CD4-positive, alpha-beta T cell treated with Interleukin-12 subunit alpha and Interleukin-12 subunit beta, for 1 hour (primary cell): ENCODE data around the gene CALU.

ENCODE experiments used
- DNase-seq: peaks from one replicate; pipeline ENCODE4 v3.0.0-alpha.2; 2020

Gene CALU

GRCh38 chr7:128726059-128726736 lies 13.0 kb upstream of the CALU start:
- DNase-seq: no peak

- DNase-seq: no peak
Measured at GRCh38 chr7:128726737-128727072, 12.5 kb upstream of the CALU start.

- no peak for DNase-seq
Measured at GRCh38 chr7:128727239-128727638, 11.9 kb upstream of the CALU start.

- no peak for DNase-seq
Measured at GRCh38 chr7:128728598-128728997, 10.6 kb upstream of the CALU start.

GRCh38 chr7:128729494-128729893 lies 9.7 kb upstream of the CALU start:
- no peak for DNase-seq

- no peak for DNase-seq
Measured at GRCh38 chr7:128731184-128731583, 8.0 kb upstream of the CALU start.

GRCh38 chr7:128732521-128733277 lies 6.5 kb upstream of the CALU start:
- DNase-seq: no peak

GRCh38 chr7:128733278-128733645 lies 5.9 kb upstream of the CALU start:
- DNase-seq: no peak

- no peak for DNase-seq
Measured at GRCh38 chr7:128734890-128735289, 4.3 kb upstream of the CALU start.

GRCh38 chr7:128735436-128735835 lies 3.7 kb upstream of the CALU start:
- no peak for DNase-seq

- no peak for DNase-seq
Measured at GRCh38 chr7:128737441-128737840, 1.7 kb upstream of the CALU start.

GRCh38 chr7:128737867-128738385 lies 1.2 kb upstream of the CALU start:
- DNase-seq: no peak

GRCh38 chr7:128738570-128739047 lies 550 bp upstream of the CALU start:
- no peak for DNase-seq

GRCh38 chr7:128739990-128740682 lies 977 bp downstream of the CALU start:
- DNase-seq: no peak

- DNase-seq: no peak
Measured at GRCh38 chr7:128740996-128741395, 1.8 kb downstream of the CALU start.

- no peak for DNase-seq
Measured at GRCh38 chr7:128741491-128741890, 2.3 kb downstream of the CALU start.

- no peak for DNase-seq
Measured at GRCh38 chr7:128742206-128742605, 3.0 kb downstream of the CALU start.

- no peak for DNase-seq
Measured at GRCh38 chr7:128743112-128743772, 4.1 kb downstream of the CALU start.

GRCh38 chr7:128744366-128744905 lies 5.3 kb downstream of the CALU start:
- no peak for DNase-seq

GRCh38 chr7:128745706-128746105 lies 6.5 kb downstream of the CALU start:
- DNase-seq: no peak

- DNase-seq: no peak
Measured at GRCh38 chr7:128747327-128748079, 8.3 kb downstream of the CALU start.

GRCh38 chr7:128752251-128752650 lies 13.1 kb downstream of the CALU start:
- DNase-seq: no peak
